GM06990 (cell line): ENCODE measurements around the gene RAD9A.
A peak's percentile ranks its signal among the peaks of the same experiment; 100 is the strongest.

ENCODE experiments used
- DNase-seq: peaks from one replicate; pipeline ENCODE4 v3.0.0-alpha.2; 2011; ENCODE audit not compliant: insufficient read length; ENCODE audit errors: extremely low read depth
- H3K27me3 ChIP-seq: replicated peaks from 2 replicates; pipeline ENCODE4 v1.6.0; 2011; ENCODE audit warnings: low read length; ENCODE audit not compliant: control insufficient read depth, insufficient read depth
- H3K36me3 ChIP-seq: 2 replicates; pipeline ENCODE4 v1.5.1; 2011; ENCODE audit warnings: low read length; ENCODE audit not compliant: control insufficient read depth, insufficient read depth
- H3K4me3 ChIP-seq: replicated peaks from 2 replicates; pipeline ENCODE4 v1.5.1; 2011; ENCODE audit warnings: low read depth, mild to moderate bottlenecking, control low read depth, low read length
- CTCF ChIP-seq: IDR thresholded peaks from 2 replicates; pipeline ENCODE4 v1.5.1; 2011; ENCODE audit warnings: low read length, control low read depth, mild to moderate bottlenecking, inconsistent platforms; ENCODE audit not compliant: insufficient read depth, poor library complexity, severe bottlenecking

Gene RAD9A

GRCh38 chr11:67441098-67441563, 49.3 kb downstream of the RAD9A start:
- no peak for DNase-seq
- no peaks in the 10 kb centered on the region for H3K27me3 ChIP-seq
- H3K36me3 ChIP-seq = peaks cover 4% of the 10 kb centered on the region
- no peak overlapping the region for H3K4me3 ChIP-seq
- TF ChIP-seq CTCF = no peak

DNA sequence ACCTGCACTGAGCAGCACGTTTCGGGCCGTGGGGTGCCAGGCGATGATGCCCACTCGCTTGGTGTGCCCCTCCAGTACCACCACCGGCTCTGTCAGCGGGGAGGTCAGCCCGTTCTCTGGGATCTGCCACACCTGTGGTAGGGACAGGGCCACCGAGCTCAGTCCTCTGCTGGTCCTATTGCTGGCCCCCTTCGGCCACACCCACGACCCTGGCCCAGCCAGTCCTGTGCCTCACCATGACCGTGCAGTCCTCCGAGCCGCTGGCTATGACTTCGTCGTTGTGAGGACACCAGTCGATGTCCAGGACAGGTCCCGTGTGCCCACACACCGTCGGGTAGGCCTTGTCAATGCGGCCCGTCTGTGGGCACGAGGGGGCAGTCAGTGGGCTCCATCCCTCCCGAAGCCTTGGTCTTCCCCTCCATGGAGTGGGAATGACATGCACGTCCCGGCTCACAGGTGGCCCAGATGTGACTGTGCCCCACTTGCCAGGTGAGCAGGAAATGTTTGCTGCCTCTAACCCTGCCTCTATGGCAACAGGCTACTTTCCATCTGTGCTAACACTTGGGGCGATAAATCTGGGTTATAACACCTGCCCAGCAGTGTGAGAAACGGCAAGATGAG, 50.1 kb downstream of the RAD9A start:
- H3K36me3 ChIP-seq = peaks cover 3% of the 10 kb centered on the region; the same call in 1 of the 2 replicates
- H3K27me3 ChIP-seq = no peaks in the 10 kb centered on the region
- DNase-seq = no peak
- TF ChIP-seq CTCF = no peak
- no peak overlapping the region for H3K4me3 ChIP-seq

DNA sequence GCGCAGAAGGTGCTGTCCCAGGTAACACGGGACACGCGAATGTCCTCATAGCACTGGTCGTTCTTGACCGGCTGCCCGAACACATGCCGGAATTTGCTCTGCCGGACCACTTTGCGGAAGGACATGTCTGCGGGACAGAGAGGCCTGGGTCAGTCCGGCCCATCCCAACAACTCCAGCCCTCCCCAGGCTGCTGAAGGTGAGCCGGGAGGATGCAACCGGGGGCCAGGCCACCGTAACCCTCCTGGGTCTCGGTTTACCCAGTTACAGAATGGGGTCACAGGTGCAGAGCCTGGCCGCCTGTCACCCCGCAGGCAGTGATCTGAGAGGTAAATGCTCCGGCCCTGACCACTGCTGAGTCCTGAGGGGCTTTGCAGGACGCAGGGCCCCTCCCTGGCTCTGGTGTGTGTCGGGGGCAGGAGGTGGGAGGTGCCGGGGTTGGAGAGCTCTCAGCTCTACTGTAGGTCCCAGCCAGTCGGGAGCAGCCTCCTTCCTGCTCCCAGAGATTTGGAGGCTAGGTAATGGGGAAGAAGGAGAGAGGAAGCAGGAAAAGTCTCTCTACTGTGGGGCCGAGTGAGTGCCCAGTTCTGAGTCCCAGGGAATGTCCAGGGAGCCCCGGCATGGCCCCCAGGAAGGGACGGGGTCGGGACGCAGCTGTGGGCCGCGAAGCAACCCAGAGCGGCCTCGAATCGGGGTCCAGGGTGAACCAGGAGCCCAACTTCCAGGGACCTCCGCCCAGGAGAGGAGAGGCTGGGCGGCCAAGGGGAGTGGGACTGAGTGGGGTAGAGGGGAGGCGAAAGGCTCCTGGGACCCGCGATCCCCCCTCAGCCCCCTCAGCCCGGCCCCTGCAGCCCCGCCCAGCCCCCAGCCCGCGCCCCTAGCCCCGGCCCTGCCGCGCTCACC, 51.0 kb downstream of the RAD9A start:
- Histone ChIP-seq H3K36me3 (peaks cover 3% of the 10 kb centered on the region; the same call in 1 of the 2 replicates), H3K27me3 (no peaks in the 10 kb centered on the region), H3K4me3 (peak overlapping the region; percentile 53)
- no peak for TF ChIP-seq CTCF
- DNase-seq = no peak

- Histone ChIP-seq H3K4me3 (no peak overlapping the region), H3K27me3 (no peaks in the 10 kb centered on the region)
- DNase-seq = no peak
Measured at GRCh38 chr11:67445515-67445914, 53.7 kb downstream of the RAD9A start.

More at GRCh38 chr11:67445515-67445914, 53.7 kb downstream of the RAD9A start:
- no peaks in the 10 kb centered on the region for H3K36me3 ChIP-seq
- no peak for TF ChIP-seq CTCF
